Karpas-422 (cell line): ENCODE results near the gene PPP4R4. TPM values are rescaled to one million over a fixed set of nuclear protein-coding genes. Genes with fewer than 3 reads are reported as not detected.
"Not testable (repeated sequence)": the region's sequence is repeated elsewhere in the genome, so short reads cannot be mapped to it uniquely, and the experiment has no call there.

Experiments used
- DNase-seq: peaks from one replicate; pipeline ENCODE4 v3.0.0-alpha.2; 2015
- H2AFZ ChIP-seq: fragments of 200-600 bp; sonication (generic); 2 replicates; pipeline ENCODE4 v1.6.1; 2014; ENCODE audit warnings: antibody characterized with exemption, low read length, mixed read lengths
- H3K27ac ChIP-seq: fragments of 200-600 bp; sonication (generic); 2 replicates; pipeline ENCODE4 v1.5.1; 2014; ENCODE audit warnings: mild to moderate bottlenecking, low read length, moderate library complexity
- H3K27me3 ChIP-seq: fragments of 200-600 bp; sonication (generic); 2 replicates; pipeline ENCODE4 v1.6.1; 2014; ENCODE audit warnings: low read length, mixed read lengths
- H3K36me3 ChIP-seq: fragments of 200-600 bp; sonication (generic); 2 replicates; pipeline ENCODE4 v1.6.1; 2014; ENCODE audit warnings: low read length, mixed read lengths; ENCODE audit not compliant: insufficient read depth
- H3K4me1 ChIP-seq: fragments of 200-600 bp; sonication (generic); 2 replicates; pipeline ENCODE4 v1.6.1; 2014; ENCODE audit warnings: mild to moderate bottlenecking, low read length, mixed read lengths
- H3K4me2 ChIP-seq: fragments of 200-600 bp; sonication (generic); 2 replicates; pipeline ENCODE4 v1.6.1; 2014; ENCODE audit warnings: low read length, low read depth, mild to moderate bottlenecking; ENCODE audit not compliant: poor library complexity, severe bottlenecking
- H3K4me3 ChIP-seq: fragments of 200-600 bp; sonication (generic); 2 replicates; pipeline ENCODE4 v1.5.1; 2014; ENCODE audit warnings: mild to moderate bottlenecking, antibody characterized with exemption, low read length, mixed read lengths
- H3K79me2 ChIP-seq: fragments of 200-600 bp; sonication (generic); 2 replicates; pipeline ENCODE4 v1.6.1; 2014; ENCODE audit warnings: mild to moderate bottlenecking, low read length, mixed read lengths
- H3K9ac ChIP-seq: fragments of 200-600 bp; sonication (generic); 2 replicates; pipeline ENCODE4 v1.6.0; 2014; ENCODE audit warnings: low read length
- H3K9me2 ChIP-seq: fragments of 200-600 bp; sonication (generic), shearing (Covaris generic); replicated peaks from 2 replicates; pipeline ENCODE4 v1.6.0; 2014; ENCODE audit warnings: mild to moderate bottlenecking, low read length, moderate library complexity; ENCODE audit not compliant: insufficient read depth
- H3K9me3 ChIP-seq: fragments of 300-700, 200-600 bp; sonication (generic); 2 replicates; pipeline ENCODE4 v1.6.1; 2014; ENCODE audit warnings: low read length, mixed read lengths
- H4K20me1 ChIP-seq: fragments of 200-600 bp; sonication (generic); 2 replicates; pipeline ENCODE4 v1.6.1; 2014; ENCODE audit warnings: mild to moderate bottlenecking, antibody characterized with exemption, low read length, low read depth; ENCODE audit not compliant: insufficient read depth
- total RNA-seq: library from RNA; depleted of rRNA; stranded (reverse); fragments of >200 nt; shearing (Covaris generic); gene quantifications from 2 replicates; pipeline ENCODE4 v1.2.3, GENCODE V29; 2014; ENCODE audit warnings: low replicate concordance

Gene PPP4R4
- total RNA-seq, 1 experiment from 2014 or later: 0.75 TPM

DNA sequence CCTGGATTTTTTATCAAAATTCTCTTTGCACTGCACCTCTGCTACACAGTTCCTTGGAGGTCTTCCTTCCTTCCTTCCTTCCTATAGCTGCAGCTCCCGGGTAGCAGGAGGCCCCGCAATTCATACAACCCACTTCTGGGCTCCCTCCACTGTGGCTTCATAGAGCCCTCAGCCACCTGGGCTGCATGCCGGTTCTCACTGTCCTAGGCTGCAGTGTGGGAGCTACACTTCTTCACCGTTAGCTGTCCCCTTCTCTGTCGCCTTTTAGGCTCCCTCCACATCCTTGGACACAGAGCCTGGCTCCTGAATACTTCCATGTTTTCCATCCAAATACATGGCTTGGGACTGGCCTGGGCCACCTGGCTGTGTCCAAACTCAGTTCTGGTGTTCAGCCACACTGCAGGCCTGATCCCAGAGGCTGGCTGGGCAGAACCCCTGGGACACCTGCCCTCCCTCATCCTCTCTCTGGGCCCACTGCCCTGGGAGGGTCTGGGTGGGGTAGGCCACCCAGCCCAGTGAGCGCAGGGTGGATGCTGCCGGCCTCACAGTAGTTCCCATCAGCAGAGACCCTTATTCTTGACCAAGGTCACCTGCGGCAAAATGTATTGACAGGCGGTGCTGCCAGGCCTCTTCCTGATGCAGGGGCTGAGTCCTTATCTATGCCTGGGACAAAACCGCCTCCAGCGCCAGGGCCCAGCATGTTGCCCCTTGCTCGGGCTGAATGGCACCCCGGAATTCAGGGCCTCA, 117.2 kb downstream of the PPP4R4 start:
- Histone ChIP-seq H2AFZ (no peak overlapping the region), H3K9me2 (no peaks in the 10 kb centered on the region), H4K20me1 (no peaks in the 10 kb centered on the region; the same call in 1 of the 2 replicates), H3K79me2 (no peaks in the 10 kb centered on the region), H3K4me1 (no peaks in the 10 kb centered on the region), H3K27ac (no peak overlapping the region), H3K27me3 (peaks cover 8% of the 10 kb centered on the region; the same call in 1 of the 2 replicates), H3K4me3 (no peak overlapping the region), H3K36me3 (no peaks in the 10 kb centered on the region), H3K4me2 (no peak overlapping the region), H3K9ac (no peak overlapping the region), H3K9me3 (no peaks in the 10 kb centered on the region)
- no peak for DNase-seq

DNA sequence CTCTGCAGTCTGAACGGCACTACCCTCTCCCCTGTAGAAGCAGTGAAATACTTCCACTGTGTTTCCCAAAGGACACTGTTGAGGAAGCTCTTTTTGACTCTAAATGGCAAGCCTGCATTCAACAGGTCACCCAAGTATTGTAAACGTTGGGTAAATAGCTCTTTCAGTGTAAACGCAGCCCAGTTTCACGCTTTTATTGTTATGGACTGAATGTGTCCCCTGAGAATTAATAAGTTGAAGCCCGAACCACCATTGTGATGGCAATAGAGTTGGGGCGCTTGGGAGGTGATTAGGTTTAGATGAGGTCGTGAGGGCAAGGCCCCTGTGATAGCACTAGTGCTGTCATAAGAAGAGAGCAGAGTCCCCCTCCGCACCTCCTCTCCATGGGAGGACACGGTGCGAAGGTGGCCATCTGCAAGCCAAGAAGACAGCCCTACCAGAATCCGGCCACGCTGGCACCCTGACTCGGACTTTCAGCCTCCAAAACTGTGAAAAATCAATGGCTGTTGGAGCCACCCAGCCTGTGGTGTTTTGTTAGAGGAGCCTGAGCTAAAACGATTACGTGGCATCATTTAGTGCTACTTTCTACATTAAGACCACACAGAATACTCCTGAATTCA, 117.9 kb downstream of the PPP4R4 start:
- no peak overlapping the region for H3K27ac ChIP-seq
- no peaks in the 10 kb centered on the region for H3K9me2 ChIP-seq

DNA sequence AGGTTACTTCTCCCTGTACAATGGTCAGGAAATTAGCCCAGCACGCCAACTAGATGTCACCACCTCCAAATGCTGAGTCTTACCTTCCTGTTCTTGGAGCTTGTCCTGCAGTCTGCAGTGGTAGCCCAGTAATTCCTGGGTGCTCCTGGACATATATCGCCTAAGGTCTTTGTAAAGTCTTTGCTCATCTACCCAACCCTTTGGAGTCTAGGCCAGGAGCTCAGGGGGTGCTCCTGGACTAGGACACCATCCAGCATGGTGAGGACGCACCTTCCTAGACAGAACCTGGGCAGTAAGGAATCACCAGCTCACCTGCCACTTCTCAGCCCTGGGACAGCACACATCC, 118.4 kb downstream of the PPP4R4 start:
- no peak overlapping the region for H2AFZ ChIP-seq
- H4K20me1 ChIP-seq: no peaks in the 10 kb centered on the region; the same call in 1 of the 2 replicates
- H3K27me3 ChIP-seq: peaks cover 5% of the 10 kb centered on the region; the same call in 1 of the 2 replicates
- no peaks in the 10 kb centered on the region for H3K4me1 ChIP-seq
- H3K4me2 ChIP-seq: no peak overlapping the region
- H3K36me3 ChIP-seq: no peaks in the 10 kb centered on the region
- H3K4me3 ChIP-seq: no peak overlapping the region
- no peaks in the 10 kb centered on the region for H3K9me3 ChIP-seq
- no peaks in the 10 kb centered on the region for H3K9me2 ChIP-seq
- no peak for DNase-seq
- H3K9ac ChIP-seq: no peak overlapping the region
- no peaks in the 10 kb centered on the region for H3K79me2 ChIP-seq
- H3K27ac ChIP-seq: no peak overlapping the region

More for the DNA sequence above, 117.9 kb downstream of the PPP4R4 start:
- Histone ChIP-seq H3K9ac (no peak overlapping the region), H4K20me1 (no peaks in the 10 kb centered on the region; the same call in 1 of the 2 replicates), H3K27me3 (peaks cover 6% of the 10 kb centered on the region; the same call in 1 of the 2 replicates), H3K36me3 (no peaks in the 10 kb centered on the region), H2AFZ (no peak overlapping the region), H3K79me2 (no peaks in the 10 kb centered on the region), H3K4me2 (no peak overlapping the region), H3K4me1 (no peaks in the 10 kb centered on the region), H3K9me3 (no peaks in the 10 kb centered on the region), H3K4me3 (no peak overlapping the region)
- DNase-seq: no peak

DNA sequence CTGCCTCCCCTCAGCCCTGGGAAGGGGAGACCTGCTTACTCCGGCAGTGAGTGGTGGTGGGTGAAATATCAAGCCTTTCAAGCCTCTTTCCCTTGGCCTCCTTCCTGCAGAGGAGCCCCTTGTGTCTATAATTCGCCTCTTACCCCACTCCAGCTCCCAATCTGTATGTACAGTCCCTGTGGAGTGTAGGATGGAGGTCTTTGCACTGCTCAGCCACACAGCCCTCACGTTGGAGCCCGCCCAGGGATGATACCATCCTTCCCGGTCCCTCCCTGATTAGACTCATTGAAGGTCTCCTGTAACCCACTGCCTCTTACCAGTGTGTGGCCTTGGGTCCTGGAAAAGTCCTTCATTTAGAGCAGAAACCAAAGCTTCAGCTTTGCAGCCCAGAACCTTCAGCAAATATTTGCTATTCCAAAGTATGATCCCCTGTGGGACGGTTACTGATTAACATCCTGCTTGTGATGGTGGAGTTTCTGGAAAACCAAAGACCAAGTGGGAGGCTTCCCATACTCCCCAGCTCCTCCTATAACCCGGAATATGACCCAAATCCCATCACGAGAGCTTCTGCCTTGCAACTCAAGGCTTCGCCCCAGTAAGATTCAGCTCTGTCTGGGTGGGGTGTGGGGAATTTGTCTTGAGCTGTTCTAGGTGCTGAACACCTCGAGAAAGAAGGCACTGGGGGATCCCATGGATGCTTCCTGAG, 118.9 kb downstream of the PPP4R4 start, which contains the start of gene SERPINA10:
Gene SERPINA10 (minus strand): TSS at position 397 of the 706 bp plus-strand sequence. CDS start 2,675 bp downstream, outside the sequence.
- Histone ChIP-seq H2AFZ (no peak within 1 kb of the TSS), H3K36me3 (no peaks in the 10 kb centered on the region), H4K20me1 (no peaks in the 10 kb centered on the region; the same call in 1 of the 2 replicates), H3K27me3 (peaks cover 3% of the 10 kb centered on the region; the same call in 1 of the 2 replicates), H3K9me3 (no peaks in the 10 kb centered on the region), H3K4me3 (no peak within 1 kb of the TSS), H3K79me2 (no peaks in the 10 kb centered on the region), H3K9ac (no peak within 1 kb of the TSS), H3K4me1 (no peaks in the 10 kb centered on the region), H3K9me2 (no peaks in the 10 kb centered on the region), H3K27ac (no peak within 1 kb of the TSS), H3K4me2 (no peak within 1 kb of the TSS)
- no peak for DNase-seq

DNA sequence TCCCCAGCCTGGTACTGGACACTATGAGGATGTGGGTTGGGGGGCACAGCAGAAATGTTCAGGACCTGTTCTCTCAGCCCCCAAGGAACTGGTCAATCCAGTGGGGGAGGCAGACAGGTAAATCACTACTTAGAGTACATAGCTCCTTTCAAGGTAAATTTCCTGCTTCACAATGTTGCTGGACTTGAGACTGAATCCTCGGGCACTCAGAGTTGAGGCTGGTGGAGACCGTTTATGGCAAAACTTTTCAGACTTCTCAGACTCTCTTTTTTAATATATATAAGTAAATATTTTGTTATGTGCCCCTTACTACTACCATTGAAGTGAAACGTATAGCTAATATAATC, 119.4 kb downstream of the PPP4R4 start:
- DNase-seq: no peak
- Histone ChIP-seq H4K20me1 (no peaks in the 10 kb centered on the region; the same call in 1 of the 2 replicates), H3K4me1 (no peaks in the 10 kb centered on the region), H2AFZ (no peak overlapping the region), H3K9ac (no peak overlapping the region), H3K79me2 (no peaks in the 10 kb centered on the region), H3K36me3 (no peaks in the 10 kb centered on the region), H3K9me3 (no peaks in the 10 kb centered on the region), H3K27ac (no peak overlapping the region), H3K4me3 (no peak overlapping the region), H3K9me2 (no peaks in the 10 kb centered on the region), H3K27me3 (no peaks in the 10 kb centered on the region), H3K4me2 (no peak overlapping the region)

GRCh38 chr14:94295360-94296180, 121.4 kb downstream of the PPP4R4 start:
- no peaks in the 10 kb centered on the region for H3K9me3 ChIP-seq
- no peaks in the 10 kb centered on the region; the same call in 1 of the 2 replicates for H3K4me1 ChIP-seq
- H3K27me3 ChIP-seq: no peaks in the 10 kb centered on the region
- no peaks in the 10 kb centered on the region for H3K36me3 ChIP-seq
- no peak overlapping the region for H2AFZ ChIP-seq
- H3K4me2 ChIP-seq: no peak overlapping the region
- H3K4me3 ChIP-seq: no peak overlapping the region
- H3K79me2 ChIP-seq: no peaks in the 10 kb centered on the region
- no peaks in the 10 kb centered on the region for H3K9me2 ChIP-seq
- no peak for DNase-seq
- no peaks in the 10 kb centered on the region; the same call in 1 of the 2 replicates for H4K20me1 ChIP-seq
- H3K27ac ChIP-seq: no peak overlapping the region
- no peak overlapping the region for H3K9ac ChIP-seq

DNA sequence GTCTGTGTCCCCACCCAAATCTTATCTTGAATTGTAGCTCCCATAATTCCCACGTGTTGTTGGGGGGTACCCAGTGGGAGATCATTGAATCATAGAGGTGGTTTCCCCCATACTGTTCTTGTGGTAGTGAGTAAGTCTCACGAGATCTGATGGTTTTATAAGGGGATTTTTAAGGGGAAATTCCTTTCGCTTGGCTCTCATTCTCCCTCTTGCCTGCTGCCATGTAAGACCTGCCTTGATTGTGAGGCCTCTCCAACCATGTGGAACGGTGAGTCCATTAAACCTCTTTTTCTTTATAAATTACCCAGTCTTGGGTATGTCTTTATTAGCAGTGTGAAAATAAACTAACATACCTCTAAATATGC, 122.0 kb downstream of the PPP4R4 start:
- not testable (repeated sequence) for H3K27me3 ChIP-seq, H2AFZ ChIP-seq, H3K9ac ChIP-seq, H3K9me3 ChIP-seq, H3K4me2 ChIP-seq, H3K36me3 ChIP-seq, H3K27ac ChIP-seq, H4K20me1 ChIP-seq, DNase-seq, H3K4me3 ChIP-seq, H3K79me2 ChIP-seq, H3K4me1 ChIP-seq, H3K9me2 ChIP-seq
